ENCODE data around the gene MTMR6. TPM values are rescaled to one million over a fixed set of nuclear protein-coding genes. Genes with fewer than 3 reads are reported as not detected.
"Not testable (repeated sequence)": the region's sequence is repeated elsewhere in the genome, so short reads cannot be mapped to it uniquely, and the experiment has no call there.

Gene MTMR6
- total RNA-seq: 10 to 100 TPM; 17.5 to 20.1 TPM

GRCh38 chr13:25286969-25287961 is at the start of gene MTMR6:
Gene MTMR6 (minus strand): TSS chr13:25287488. CDS start chr13:25287247, 241 bp downstream.
- ATAC-seq (ENCODE audit: low read depth) (peak; percentile 91), DNase-seq (peak; percentile 97)
- peak within 1 kb of the TSS; percentile 93 for H3K4me3 Mint-ChIP-seq
- peaks cover 5% of the 10 kb centered on the region for H3K36me3 Mint-ChIP-seq
- peaks cover 17% of the 10 kb centered on the region for H3K27me3 Mint-ChIP-seq
- H3K4me1 Mint-ChIP-seq: peaks cover 24% of the 10 kb centered on the region
- H3K9me3 Mint-ChIP-seq: no peaks in the 10 kb centered on the region
- POLR2A ChIA-PET: interaction anchor here (0.6 to 3.8 kb wide), 4 partner anchors 8 to 15 kb away, joined by 3 to 27 read pairs (median 4); partner anchors contain the start of gene NUP58
- peak within 1 kb of the TSS; percentile 97 for H3K27ac Mint-ChIP-seq

GRCh38 chr13:25335856-25336255 is 48.6 kb upstream of the MTMR6 start:
- ATAC-seq (ENCODE audit: low read depth) (no peak), DNase-seq (no peak)
- peaks cover 7% of the 10 kb centered on the region for H3K4me1 Mint-ChIP-seq
- H3K36me3 Mint-ChIP-seq: peaks cover 24% of the 10 kb centered on the region
- POLR2A ChIA-PET: no interaction called here
- H3K4me3 Mint-ChIP-seq: no peak overlapping the region
- H3K27me3 Mint-ChIP-seq: no peaks in the 10 kb centered on the region
- H3K9me3 Mint-ChIP-seq: no peaks in the 10 kb centered on the region
- no peak overlapping the region for H3K27ac Mint-ChIP-seq

- ATAC-seq (ENCODE audit: low read depth): no peak
- Mint-ChIP-seq H3K4me1 (peaks cover 7% of the 10 kb centered on the region), H3K4me3 (no peak overlapping the region), H3K27me3 (no peaks in the 10 kb centered on the region), H3K27ac (no peak overlapping the region), H3K36me3 (peaks cover 27% of the 10 kb centered on the region), H3K9me3 (no peaks in the 10 kb centered on the region)
- POLR2A ChIA-PET: no interaction called here
- DNase-seq: no peak
Measured at GRCh38 chr13:25330541-25330940, 43.3 kb upstream of the MTMR6 start.

GRCh38 chr13:25329706-25330105 is 42.4 kb upstream of the MTMR6 start:
- POLR2A ChIA-PET: no interaction called here
- Mint-ChIP-seq H3K27ac (no peak overlapping the region), H3K36me3 (peaks cover 30% of the 10 kb centered on the region), H3K27me3 (no peaks in the 10 kb centered on the region), H3K9me3 (no peaks in the 10 kb centered on the region), H3K4me3 (no peak overlapping the region), H3K4me1 (peaks cover 7% of the 10 kb centered on the region)
- DNase-seq (no peak), ATAC-seq (ENCODE audit: low read depth) (no peak)

- DNase-seq (no peak), ATAC-seq (ENCODE audit: low read depth) (no peak)
- peaks cover 16% of the 10 kb centered on the region for H3K36me3 Mint-ChIP-seq
- POLR2A ChIA-PET: no interaction called here
- no peaks in the 10 kb centered on the region for H3K27me3 Mint-ChIP-seq
- peak overlapping the region; percentile 2 for H3K27ac Mint-ChIP-seq
- H3K4me1 Mint-ChIP-seq: no peaks in the 10 kb centered on the region
- H3K9me3 Mint-ChIP-seq: no peaks in the 10 kb centered on the region
- no peak overlapping the region for H3K4me3 Mint-ChIP-seq
Measured at GRCh38 chr13:25324100-25324499, 36.8 kb upstream of the MTMR6 start.

GRCh38 chr13:25319771-25320170 is 32.5 kb upstream of the MTMR6 start:
- ATAC-seq (ENCODE audit: low read depth) (no peak), DNase-seq (no peak)
- Mint-ChIP-seq H3K9me3 (no peaks in the 10 kb centered on the region), H3K27me3 (no peaks in the 10 kb centered on the region), H3K4me3 (no peak overlapping the region), H3K36me3 (peaks cover 21% of the 10 kb centered on the region), H3K4me1 (peaks cover 5% of the 10 kb centered on the region), H3K27ac (no peak overlapping the region)
- POLR2A ChIA-PET: no interaction called here

GRCh38 chr13:25318946-25319345 is 31.7 kb upstream of the MTMR6 start:
- H3K27me3 Mint-ChIP-seq; H3K27ac Mint-ChIP-seq; ATAC-seq (ENCODE audit: low read depth); POLR2A ChIA-PET; H3K4me1 Mint-ChIP-seq; H3K4me3 Mint-ChIP-seq; DNase-seq; H3K9me3 Mint-ChIP-seq: not testable (repeated sequence)
- H3K36me3 Mint-ChIP-seq: peaks cover 21% of the 10 kb centered on the region

- peaks cover 25% of the 10 kb centered on the region for H3K36me3 Mint-ChIP-seq
- ATAC-seq (ENCODE audit: low read depth) (no peak), DNase-seq (no peak)
- H3K4me3 Mint-ChIP-seq: no peak overlapping the region
- H3K27me3 Mint-ChIP-seq: no peaks in the 10 kb centered on the region
- POLR2A ChIA-PET: no interaction called here
- H3K4me1 Mint-ChIP-seq: peaks cover 20% of the 10 kb centered on the region
- H3K27ac Mint-ChIP-seq: peak overlapping the region; percentile 34
- no peaks in the 10 kb centered on the region for H3K9me3 Mint-ChIP-seq
Measured at GRCh38 chr13:25310891-25311290, 23.6 kb upstream of the MTMR6 start.

GRCh38 chr13:25306671-25307464 is 19.6 kb upstream of the MTMR6 start:
- no peak for ATAC-seq (ENCODE audit: low read depth)
- Mint-ChIP-seq H3K4me1 (peaks cover 36% of the 10 kb centered on the region), H3K27me3 (no peaks in the 10 kb centered on the region), H3K4me3 (no peak overlapping the region), H3K27ac (peak overlapping the region; percentile 17), H3K9me3 (no peaks in the 10 kb centered on the region), H3K36me3 (peaks cover 31% of the 10 kb centered on the region)
- POLR2A ChIA-PET: no interaction called here
- DNase-seq: no peak

- DNase-seq (no peak), ATAC-seq (ENCODE audit: low read depth) (no peak)
- POLR2A ChIA-PET: interaction anchor here (1.1 to 2.5 kb wide), 3 partner anchors 15 to 44 kb away, joined by 3 to 27 read pairs (median 3); partner anchors contain the start of gene MTMR6
- no peaks in the 10 kb centered on the region for H3K9me3 Mint-ChIP-seq
- peak overlapping the region; percentile 92 for H3K27ac Mint-ChIP-seq
- H3K27me3 Mint-ChIP-seq: peaks cover 6% of the 10 kb centered on the region
- H3K4me3 Mint-ChIP-seq: peak overlapping the region; percentile 93
- peaks cover 31% of the 10 kb centered on the region for H3K4me1 Mint-ChIP-seq
- peaks cover 14% of the 10 kb centered on the region for H3K36me3 Mint-ChIP-seq
Measured at GRCh38 chr13:25302121-25302520, 14.8 kb upstream of the MTMR6 start.

- Mint-ChIP-seq H3K9me3 (no peaks in the 10 kb centered on the region), H3K4me1 (peaks cover 28% of the 10 kb centered on the region), H3K27me3 (peaks cover 9% of the 10 kb centered on the region), H3K36me3 (peaks cover 14% of the 10 kb centered on the region), H3K27ac (peak within 1 kb of the TSS; percentile 92), H3K4me3 (peak within 1 kb of the TSS; percentile 93)
- peak; percentile 93 for DNase-seq
- POLR2A ChIA-PET: interaction anchor here (1.1 to 2.5 kb wide), 3 partner anchors 15 to 43 kb away, joined by 3 to 27 read pairs (median 3); partner anchors contain the start of gene MTMR6
- peak; percentile 98 for ATAC-seq (ENCODE audit: low read depth)
Measured at GRCh38 chr13:25301347-25302113, 14.2 kb upstream of the MTMR6 start, which contains the start of gene NUP58. Gene NUP58 (plus strand): TSS chr13:25301625. CDS start chr13:25301774, 149 bp downstream.

GRCh38 chr13:25300861-25301346 is 13.6 kb upstream of the MTMR6 start:
- DNase-seq: peak; percentile 56
- Mint-ChIP-seq H3K27me3 (peaks cover 13% of the 10 kb centered on the region), H3K9me3 (no peaks in the 10 kb centered on the region)

More at GRCh38 chr13:25300861-25301346, 13.6 kb upstream of the MTMR6 start:
- Mint-ChIP-seq H3K27ac (peak overlapping the region; percentile 92), H3K4me3 (peak overlapping the region; percentile 93), H3K36me3 (peaks cover 14% of the 10 kb centered on the region), H3K4me1 (peaks cover 25% of the 10 kb centered on the region)
- ATAC-seq (ENCODE audit: low read depth): peak; percentile 47
- POLR2A ChIA-PET: interaction anchor here (2.5 kb wide), 1 partner anchor 14 kb away, joined by 27 read pairs; the partner anchor contains the start of gene MTMR6
